IMR-90 (cell line): Measurements from ENCODE around the gene RIMKLA.

Source experiments
- BHLHE40 ChIP-seq: fragments of 150-350 bp; IDR thresholded peaks from 2 replicates; pipeline ENCODE4 v1.6.1; 2016; ENCODE audit warnings: mild to moderate bottlenecking, low read depth, low read length
- CTCF ChIP-seq: conservative IDR thresholded peaks from 2 replicates; pipeline ENCODE4 v1.5.1; 2012; ENCODE audit warnings: mild to moderate bottlenecking, low read depth, low read length, improper control_type of control experiment
- MXI1 ChIP-seq: IDR thresholded peaks from 2 replicates; pipeline ENCODE4 v1.6.1; 2012; ENCODE audit warnings: low read depth, mild to moderate bottlenecking, low read length, moderate library complexity, borderline replicate concordance
- RAD21 ChIP-seq: IDR thresholded peaks from 2 replicates; pipeline ENCODE4 v1.6.1; 2012; ENCODE audit warnings: low read length, improper control_type of control experiment
- SMC3 ChIP-seq: fragments of 150-350 bp; IDR thresholded peaks from 2 replicates; pipeline ENCODE4 v1.6.1; 2016; ENCODE audit warnings: low read depth, mild to moderate bottlenecking, antibody characterized with exemption, low read length, moderate library complexity
- USF2 ChIP-seq: fragments of 150-350 bp; IDR thresholded peaks from 2 replicates; pipeline ENCODE4 v1.6.1; 2017; ENCODE audit warnings: mild to moderate bottlenecking, antibody characterized with exemption, low read length, low read depth

- no peak for TF ChIP-seq RAD21
- no peak for TF ChIP-seq BHLHE40
- no peak for TF ChIP-seq USF2
- TF ChIP-seq MXI1 = no peak
- TF ChIP-seq CTCF = no peak
- no peak for TF ChIP-seq SMC3
These were observed 7.8 kb upstream of the RIMKLA start for GRCh38 chr1:42372796-42373195.
